T-helper 1 cell treated with Interleukin-12 subunit alpha and Interleukin-12 subunit beta and Interleukin-4 antibody, amounts not matched to agents 30 ng/mL and 1 ng/mL, for 36 hours (primary cell): Measurements from ENCODE around the gene TTL. TPM values are rescaled to one million over a fixed set of nuclear protein-coding genes. Genes with fewer than 3 reads are reported as not detected.
"Not testable (repeated sequence)": the region's sequence is repeated elsewhere in the genome, so short reads cannot be mapped to it uniquely, and the experiment has no call there.

Source experiments
- intact Hi-C: fragments of 100-400 bp; cut with micrococcal nuclease; formaldehyde crosslinking; loops from one replicate; pipeline ENCODE4 v1.15.1; 2024
- total RNA-seq: library from RNA; stranded (reverse); gene quantifications from 2 replicates; pipeline ENCODE4 v1.2.3, GENCODE V29; 2022

Gene TTL
- total RNA-seq, 1 donor from 2014 or later: 35.9 TPM

GRCh38 chr2:112472547-112473263, 9.3 kb upstream of the TTL start:
- intact Hi-C loops: no loop called here

GRCh38 chr2:112474844-112475486, 7.0 kb upstream of the TTL start:
- intact Hi-C loops: no loop called here

DNA sequence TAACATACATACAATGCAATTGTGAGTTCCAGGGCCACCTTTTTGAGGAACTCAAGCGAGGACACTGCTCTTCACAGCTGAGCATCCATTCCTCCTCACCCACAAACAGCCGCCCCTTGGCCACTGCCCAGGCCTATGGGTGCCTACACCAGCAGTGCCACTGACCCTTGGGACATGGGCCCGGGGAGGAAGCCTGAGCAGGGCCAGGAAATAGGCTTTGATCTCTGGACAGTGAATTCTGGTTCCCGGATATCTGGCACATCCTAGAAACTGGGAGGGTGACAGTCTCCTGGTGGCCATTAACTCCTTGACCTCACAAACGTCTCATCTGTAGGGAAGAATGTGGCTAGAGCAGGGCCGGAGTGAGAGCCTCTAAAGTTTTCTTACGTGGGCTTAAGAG, 5.5 kb upstream of the TTL start:
- intact Hi-C loops: no loop called here

DNA sequence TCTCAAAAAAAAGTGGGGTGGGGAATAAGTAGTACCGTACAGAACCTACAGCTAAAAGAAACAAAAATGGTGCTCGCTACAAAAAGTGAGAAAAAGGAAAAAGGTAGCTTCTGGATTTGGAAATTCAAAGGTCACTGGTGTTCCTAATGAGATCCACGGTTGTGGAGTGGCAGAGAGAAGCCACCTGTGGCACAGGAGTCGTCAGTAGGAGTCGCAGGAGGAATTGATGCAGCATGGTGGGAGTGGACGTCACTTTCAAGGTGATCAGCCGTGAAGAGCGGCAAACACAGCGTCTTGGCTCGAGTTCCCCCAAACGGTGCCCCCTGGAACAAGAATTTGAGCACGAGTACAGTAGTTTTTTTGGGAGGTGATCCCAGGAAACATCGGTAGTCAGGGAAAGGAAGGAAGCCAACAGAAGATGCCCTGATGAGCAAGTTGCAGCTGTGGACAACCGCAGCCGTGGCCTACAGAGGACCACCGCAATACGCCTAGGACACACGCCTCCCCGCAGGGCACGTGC, 1.4 kb upstream of the TTL start:
- intact Hi-C loops: loop anchor here (1.0 to 5.0 kb wide), 11 partner anchors 62 to 692 kb away; partner anchors contain the start of genes ANAPC1, POLR1B, PSD4 and SLC20A1

GRCh38 chr2:112481050-112481527, 867 bp upstream of the TTL start:
- intact Hi-C loops: loop anchor here (1.0 to 5.0 kb wide), 11 partner anchors 61 to 691 kb away; partner anchors contain the start of genes ANAPC1, POLR1B, PSD4 and SLC20A1

GRCh38 chr2:112482309-112483041, 519 bp downstream of the TTL start:
- intact Hi-C loops: loop anchor here (1.0 to 5.0 kb wide), 6 partner anchors 50 to 690 kb away; partner anchors contain the start of genes CKAP2L, PSD4, RGPD8 and ZC3H6

DNA sequence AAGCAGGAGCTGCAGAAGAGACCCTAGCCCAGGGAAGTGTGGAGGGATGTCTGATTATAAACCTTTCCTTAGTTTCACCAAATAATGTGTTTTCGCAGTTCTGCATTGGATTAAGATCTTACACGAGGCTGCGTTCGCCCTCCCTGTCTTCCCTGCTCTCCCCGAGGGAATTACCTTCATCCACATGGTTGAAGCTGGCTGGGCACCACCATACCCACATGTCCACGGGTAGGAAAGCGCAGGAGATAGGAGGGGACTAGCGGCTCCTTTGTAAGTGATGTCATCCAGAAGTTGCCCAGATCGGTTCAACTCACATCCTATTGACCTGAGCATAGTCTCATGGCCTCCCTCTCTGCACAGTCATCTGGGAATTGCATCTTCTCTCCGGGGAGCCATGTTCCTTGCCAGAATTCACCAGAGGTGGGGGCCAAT, 1.1 kb downstream of the TTL start:
- intact Hi-C loops: loop anchor here (2.0 to 5.0 kb wide), 4 partner anchors 50 to 689 kb away; partner anchors contain the start of genes PSD4 and RGPD8

DNA sequence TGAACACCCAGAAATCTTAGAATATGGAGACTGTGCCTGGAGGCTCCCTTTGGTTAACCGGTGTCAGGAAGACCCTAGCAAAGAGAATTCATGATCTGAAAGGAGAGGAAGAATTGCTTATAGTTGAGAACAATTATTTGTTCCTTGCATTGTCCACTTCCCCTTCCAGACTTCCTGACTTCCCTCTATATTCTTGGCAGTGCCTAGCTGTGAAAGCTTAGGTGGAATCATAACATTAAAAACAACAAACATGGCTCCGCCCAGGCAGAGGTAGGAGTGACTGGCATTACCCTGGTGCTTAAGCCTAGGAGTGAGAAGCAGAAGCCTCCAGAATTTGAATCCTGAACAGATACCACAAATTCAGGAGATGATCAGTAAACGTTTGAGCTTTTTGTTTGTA, 1.9 kb downstream of the TTL start:
- intact Hi-C loops: loop anchor here (2.0 to 5.0 kb wide), 4 partner anchors 51 to 688 kb away; partner anchors contain the start of genes PSD4 and RGPD8

DNA sequence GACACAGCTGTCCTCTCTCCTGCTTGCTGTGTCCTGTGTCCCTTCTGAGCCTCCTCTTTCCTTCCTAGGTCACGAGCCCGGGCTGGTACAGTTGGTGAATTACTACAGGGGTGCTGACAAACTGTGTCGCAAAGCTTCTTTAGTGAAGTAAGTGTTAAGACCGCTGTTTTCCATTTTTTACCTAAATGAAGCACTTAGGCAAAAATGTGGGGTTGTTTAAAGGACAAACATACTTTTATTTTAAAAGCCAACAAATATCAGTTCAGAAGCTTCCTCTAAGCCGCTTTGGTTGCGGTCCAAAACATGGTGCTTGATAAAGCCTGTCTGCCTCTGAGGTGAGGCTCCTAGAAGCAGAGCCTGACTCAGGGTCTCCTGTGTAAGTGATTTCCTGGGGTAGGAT, 3.9 kb downstream of the TTL start:
- intact Hi-C loops: no loop called here

DNA sequence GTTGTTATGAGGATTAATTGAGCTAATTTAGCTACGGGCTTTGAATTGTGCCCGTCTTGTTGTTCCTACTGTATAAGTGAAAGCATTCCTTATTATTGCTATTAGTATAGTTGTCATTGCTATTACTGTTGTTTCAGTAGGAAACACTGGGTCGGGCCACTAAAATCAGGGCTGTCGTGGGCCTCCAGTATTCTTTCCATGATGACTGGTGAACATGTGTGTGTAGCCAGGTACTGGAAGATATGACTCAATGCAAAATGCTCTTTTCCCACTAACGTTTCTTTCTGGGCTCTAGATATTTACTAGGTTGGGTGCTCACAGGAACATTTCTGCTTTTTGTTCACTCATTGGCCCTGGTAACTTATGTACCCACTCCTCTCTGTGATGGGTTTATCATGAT, 4.9 kb downstream of the TTL start:
- intact Hi-C loops: no loop called here

GRCh38 chr2:112487444-112487961, 5.5 kb downstream of the TTL start:
- intact Hi-C loops: no loop called here

DNA sequence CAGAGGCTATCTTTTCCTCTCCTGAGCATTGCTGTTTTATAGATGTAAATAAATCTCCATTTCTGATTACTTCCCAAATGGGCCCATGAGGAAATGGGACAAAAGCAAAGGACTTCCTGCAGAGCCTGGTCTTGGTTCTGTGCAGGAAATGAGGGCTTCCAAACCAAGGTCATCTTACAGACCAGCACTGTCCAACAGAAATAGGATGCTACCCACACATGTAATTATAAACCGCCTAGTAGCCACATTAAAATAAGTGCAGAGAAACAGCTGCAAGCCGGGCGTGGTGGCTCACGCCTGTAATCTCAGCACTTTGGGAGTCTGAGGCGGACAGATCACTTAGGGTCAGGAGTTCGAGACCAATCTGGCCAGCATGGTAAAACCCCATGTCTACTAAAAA, 6.2 kb downstream of the TTL start:
- intact Hi-C loops: no loop called here

DNA sequence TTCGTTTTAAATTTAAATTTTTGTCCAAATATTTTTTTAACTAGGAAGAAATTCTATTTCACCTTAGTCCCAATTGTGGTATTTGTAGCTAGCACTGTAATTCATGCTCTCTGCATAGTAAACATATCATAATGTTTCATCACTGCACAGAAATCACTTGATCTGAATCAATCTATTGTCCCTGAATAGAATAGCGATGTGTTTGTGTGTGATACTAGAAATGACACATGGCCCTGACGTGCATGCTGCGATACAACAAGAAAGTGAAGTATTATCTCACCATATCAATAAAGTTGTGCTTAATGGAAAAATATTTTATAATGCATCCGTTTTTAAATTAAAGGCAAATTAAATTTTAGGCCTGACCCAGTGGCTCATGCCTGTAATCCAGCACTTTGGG, 10.0 kb downstream of the TTL start:
- intact Hi-C loops: no loop called here

DNA sequence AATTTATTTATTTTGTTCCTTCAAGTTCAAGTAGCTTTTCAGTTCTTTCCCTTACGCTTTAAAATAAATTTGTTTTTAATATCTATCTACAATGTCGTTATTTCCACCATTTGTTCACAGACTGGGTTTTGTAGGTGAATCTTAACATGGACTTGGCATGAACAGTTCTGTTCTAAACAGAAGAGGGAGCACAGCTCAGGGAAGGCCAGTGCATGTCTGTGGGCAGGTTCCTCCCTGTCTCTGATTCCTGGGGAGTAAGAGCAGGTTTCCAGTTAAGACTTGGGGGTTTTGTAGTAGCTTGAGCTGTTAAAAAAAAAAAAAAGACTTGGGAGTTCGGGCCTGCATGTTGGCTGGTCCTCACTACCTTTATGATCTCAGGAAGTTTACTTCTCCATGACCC, 11.1 kb downstream of the TTL start:
- intact Hi-C loops: no loop called here

GRCh38 chr2:112493858-112494648, 12.1 kb downstream of the TTL start:
- intact Hi-C loops: no loop called here

DNA sequence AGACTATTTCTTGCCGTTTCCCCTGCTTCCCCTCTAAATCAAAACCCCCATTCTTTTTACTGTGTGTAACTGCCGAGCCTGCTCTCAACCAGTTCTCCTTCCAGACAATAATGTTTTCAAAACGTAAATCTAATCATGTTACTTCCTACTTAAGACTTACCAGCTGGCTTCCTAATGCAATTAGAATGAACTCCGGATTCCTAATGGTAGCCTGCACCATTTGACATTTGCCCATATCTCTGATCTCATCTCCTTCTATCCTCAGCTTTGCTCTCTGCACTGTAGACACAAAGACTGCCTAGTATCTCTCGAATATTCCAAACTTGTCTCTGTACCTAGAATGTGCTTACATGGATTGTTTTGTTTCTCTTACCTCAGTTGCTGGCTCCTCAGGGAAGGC, 12.9 kb downstream of the TTL start:
- intact Hi-C loops: no loop called here

DNA sequence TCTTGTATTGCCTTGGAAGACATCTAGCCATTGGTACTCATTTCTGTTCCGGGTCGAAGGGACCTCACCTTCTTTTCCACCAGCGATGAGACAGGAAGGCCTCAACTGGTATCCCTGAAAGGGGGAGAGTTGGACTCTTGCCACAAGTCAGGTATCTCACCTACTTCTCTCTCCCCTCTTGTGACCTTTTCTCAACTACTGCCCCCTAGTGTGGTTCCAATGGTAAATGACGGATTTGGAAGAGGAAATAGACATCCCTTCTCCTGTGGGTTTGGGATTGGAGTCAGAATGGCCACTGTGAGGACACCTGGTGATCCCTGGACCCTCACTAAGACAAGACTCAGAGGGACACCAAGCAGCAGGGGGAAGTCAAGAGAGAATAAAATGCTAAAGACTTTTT, 13.9 kb downstream of the TTL start:
- intact Hi-C loops: not testable (repeated sequence)

- intact Hi-C loops: loop anchor here (5.0 kb wide), 2 partner anchors 244 to 379 kb away; partner anchors contain the start of gene ZC3H8
Measured at GRCh38 chr2:112500850-112501484, 19.0 kb downstream of the TTL start.

GRCh38 chr2:112509239-112509998, 27.5 kb downstream of the TTL start:
- intact Hi-C loops: not testable (repeated sequence)
